GM21515 (cell line): Measurements from ENCODE around the gene GTF2F1.
"Not testable (repeated sequence)": the region's sequence is repeated elsewhere in the genome, so short reads cannot be mapped to it uniquely, and the experiment has no call there.

Experiments
- ATAC-seq: cut with Tn5 transposase; IDR thresholded peaks from one replicate; pipeline ENCODE4 v1.9.1; 2021; ENCODE audit not compliant: unreplicated experiment

GTF2F1 gene

DNA sequence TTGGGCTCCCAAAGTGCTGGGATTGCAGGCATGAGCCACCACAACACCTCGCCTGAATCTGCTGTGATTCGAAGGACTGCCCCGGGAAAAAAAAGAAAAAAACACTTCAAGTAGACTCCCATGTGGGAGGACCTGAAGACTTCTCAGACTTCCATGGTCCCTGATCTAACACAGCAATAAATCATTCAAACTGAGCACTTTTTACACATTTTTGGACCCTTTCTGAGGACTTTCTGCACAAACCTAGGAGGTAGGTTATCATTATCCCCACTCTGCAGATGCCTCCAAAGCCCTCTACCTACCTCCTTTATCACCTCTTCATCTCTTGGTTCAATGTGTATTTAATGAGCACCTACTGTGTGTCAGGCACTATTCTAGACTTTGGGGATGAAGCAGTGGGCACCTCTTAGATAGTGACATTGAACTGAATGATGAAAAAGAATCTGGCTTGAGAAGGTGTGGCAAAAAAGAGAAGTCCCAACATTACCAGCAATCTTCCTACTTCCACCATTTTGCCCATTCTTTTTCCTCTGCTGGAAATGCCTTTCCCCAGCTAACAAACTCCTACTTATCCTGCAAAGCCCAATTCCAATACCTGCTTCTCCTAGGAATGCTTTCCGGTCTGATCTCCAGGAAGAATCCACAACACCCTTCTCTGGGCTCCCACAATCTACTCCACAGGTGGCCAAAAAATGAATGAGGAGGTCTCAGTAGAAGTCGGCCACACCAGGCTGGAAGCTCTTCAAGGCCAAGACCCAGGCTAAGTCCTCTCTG lies 33.2 kb downstream of the GTF2F1 start:
- ATAC-seq: no peak

DNA sequence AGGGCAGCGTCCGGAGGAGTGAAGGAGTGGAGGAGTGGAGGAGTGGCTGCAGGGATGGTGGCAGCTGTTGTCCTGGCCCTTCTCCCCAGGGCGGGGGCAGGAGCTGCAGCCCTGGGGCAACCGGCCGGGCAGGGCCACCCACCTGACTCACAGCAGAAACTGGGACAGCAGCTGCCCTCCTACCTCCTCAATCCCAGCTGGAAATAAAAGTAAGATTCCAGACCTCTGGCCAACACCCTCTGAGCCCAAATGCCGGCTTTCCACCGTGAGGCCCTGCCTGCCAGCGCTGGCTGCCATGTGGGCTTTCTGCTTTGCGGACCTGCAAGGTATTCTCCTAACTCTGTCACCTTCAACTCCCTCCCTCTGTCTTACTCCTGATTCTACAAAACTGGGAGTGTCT lies 35.0 kb downstream of the GTF2F1 start:
- ATAC-seq: no peak

DNA sequence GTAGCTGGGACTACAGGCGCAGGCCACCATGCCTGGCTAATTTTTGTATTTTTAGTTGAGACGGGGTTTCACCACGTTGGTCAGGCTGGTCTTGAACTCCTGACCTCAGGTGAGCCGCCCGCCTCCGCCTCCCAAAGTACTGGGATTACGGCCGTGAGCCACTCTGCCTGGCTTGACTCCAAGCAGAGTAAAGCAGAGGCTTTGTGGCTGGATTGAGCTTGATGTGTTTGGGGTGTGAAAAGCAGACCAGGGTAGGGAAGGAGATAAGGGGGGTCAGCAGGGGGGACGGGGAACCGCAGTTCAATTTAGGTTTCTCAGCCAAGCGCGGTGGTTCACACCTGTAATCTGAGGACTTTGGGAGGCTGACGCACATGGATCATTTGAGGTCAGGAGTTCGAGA lies 35.8 kb downstream of the GTF2F1 start:
- ATAC-seq: no peak

DNA sequence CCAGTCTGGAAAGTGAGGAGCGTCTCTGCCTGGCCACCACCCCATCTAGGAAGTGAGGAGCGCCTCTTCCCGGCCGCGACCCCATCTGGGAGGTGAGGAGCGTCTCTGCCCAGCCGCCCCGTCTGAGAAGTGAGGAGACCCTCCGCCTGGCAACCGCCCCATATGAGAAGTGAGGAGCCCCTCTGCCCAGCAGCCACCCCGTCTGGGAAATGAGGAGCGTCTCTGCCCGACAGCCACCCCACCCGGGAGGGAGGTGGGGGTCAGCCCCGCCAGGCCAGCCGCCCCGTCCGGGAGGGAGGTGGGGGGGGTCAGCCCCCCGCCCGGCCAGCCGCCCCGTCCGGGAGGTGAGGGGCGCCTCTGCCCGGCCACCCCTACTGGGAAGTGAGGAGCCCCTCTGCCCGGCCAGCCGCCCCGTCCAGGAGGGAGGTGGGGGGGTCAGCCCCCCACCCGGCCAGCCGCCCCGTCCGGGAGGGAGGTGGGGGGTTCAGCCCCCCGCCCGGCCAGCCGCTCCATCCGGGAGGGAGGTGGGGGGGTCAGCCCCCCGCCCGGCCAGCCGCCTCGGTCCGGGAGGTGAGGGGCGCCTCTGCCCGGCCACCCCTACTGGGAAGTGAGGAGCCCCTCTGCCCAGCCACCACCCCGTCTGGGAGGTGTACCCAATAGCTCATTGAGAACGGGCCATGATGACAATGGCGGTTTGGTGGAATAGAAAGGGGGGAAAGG lies 37.5 kb downstream of the GTF2F1 start:
- not testable (repeated sequence) for ATAC-seq

DNA sequence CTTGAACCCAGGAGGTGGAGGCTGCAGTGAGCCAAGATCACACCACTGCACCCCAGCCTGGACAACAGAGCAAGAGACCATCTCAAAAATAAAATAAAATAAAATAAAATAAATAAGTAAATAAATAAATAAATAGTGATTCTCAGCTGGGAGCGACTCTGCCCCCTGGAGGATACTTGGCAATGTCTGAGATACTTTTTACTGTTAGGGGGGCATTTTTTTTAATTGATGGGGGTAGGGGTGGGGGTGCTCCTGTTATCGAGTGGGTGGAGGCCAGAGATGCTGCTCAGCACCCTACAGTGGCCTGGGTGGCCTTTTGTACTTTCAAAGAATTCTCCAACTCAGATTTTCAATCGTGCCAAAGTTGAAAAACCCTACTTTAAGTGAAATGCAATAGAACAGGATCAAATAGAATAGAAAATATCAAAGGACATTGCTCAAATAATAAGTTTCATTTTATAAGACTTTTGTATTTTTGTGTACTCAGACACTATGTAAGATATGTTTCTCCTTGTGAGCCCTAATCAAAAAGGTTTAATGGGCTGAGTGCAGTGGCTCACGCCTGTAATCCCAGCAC lies 38.8 kb downstream of the GTF2F1 start:
- ATAC-seq: no peak

DNA sequence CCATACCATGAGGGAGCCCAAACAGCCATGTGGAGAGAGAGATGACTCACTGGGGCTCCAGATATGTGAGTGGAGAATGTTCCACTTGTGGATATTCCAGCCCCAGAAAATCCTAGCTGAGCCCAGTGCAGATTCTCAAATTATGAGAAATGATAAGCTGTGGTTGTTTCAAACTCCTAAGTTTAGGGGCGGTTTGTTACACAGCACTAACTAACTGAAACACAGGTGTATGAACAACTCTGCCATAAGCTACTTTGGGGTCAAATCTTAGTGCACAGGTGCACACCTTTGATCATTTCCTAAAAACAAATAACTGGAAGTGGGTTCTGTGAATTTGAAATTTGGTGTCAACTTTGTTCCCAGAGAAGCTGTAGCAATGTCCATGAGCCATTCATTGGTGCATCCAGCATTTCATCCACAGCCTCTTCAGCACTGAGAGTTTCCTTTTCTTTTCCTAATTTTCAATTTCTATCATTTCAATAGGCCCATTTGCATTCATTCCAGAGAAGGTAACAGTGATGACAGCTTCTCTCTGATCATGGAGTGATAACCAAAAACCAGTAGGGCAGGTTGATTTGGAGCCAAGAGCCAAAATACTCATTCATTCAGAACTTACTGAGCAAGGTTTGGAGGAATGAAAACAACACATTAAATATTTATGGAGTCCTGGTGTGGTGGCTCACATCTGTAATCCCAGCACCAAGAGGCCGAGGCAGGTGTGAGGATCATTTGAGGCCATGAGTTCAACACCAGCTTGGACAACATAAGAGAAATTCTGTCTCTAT lies 40.4 kb downstream of the GTF2F1 start:
- no peak for ATAC-seq

DNA sequence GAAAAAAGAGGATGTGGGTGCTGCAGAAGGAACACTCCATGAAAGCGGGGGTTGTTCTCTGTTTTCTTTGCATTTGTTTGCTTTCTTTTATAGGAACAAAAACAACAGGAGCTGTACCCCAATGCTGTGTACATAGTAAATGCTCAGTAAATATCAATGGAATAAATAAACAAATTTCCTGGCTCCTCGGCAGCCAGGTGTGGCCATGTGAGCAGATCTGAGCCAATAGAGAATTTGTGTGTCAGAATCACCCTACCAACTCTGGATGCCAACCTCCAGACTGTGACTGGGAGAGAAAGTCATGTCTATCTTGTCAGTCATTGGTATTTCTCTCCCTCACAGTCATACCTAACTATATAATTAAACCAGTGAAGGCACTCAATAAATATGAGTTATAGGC lies 42.3 kb downstream of the GTF2F1 start:
- ATAC-seq: no peak

DNA sequence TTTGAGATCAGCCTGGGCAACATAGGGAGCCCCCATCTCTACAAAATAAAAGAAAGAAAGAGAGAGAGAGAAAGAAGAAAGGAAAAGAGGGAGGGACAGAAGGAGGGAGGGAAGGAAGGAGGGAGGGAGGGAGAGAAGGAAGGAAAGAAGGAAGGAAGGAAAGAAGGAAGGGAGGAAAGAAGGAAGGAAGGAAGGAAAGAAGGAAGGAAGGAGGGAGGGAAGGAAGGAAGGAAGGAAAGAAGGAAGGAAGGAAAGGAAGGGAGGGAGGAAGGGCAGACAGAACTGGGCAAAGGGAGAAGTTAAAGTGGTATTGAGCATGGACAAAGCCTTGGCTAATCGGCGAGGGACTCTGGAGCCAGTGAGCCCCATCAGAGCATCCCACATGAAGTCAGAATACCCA lies 43.7 kb downstream of the GTF2F1 start:
- ATAC-seq: not testable (repeated sequence)

DNA sequence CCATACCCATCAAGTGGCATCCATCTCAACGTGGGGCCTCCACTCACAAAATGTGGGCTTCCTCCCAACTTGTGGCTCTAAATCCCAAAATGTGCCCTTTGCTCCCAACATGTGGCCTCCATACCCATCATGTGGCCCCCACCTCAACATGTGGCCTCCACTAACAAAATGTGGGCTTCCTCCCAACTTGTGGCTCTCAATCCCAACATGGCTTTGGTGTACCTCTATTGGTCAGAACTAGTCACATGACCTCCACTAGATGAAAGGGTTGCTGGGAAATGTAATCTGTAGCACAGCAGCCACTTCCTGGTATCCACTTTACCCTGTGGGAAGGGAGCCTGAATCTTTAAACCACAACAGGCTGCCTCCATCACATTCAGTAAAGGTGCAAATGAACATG lies 49.5 kb downstream of the GTF2F1 start:
- ATAC-seq: no peak

DNA sequence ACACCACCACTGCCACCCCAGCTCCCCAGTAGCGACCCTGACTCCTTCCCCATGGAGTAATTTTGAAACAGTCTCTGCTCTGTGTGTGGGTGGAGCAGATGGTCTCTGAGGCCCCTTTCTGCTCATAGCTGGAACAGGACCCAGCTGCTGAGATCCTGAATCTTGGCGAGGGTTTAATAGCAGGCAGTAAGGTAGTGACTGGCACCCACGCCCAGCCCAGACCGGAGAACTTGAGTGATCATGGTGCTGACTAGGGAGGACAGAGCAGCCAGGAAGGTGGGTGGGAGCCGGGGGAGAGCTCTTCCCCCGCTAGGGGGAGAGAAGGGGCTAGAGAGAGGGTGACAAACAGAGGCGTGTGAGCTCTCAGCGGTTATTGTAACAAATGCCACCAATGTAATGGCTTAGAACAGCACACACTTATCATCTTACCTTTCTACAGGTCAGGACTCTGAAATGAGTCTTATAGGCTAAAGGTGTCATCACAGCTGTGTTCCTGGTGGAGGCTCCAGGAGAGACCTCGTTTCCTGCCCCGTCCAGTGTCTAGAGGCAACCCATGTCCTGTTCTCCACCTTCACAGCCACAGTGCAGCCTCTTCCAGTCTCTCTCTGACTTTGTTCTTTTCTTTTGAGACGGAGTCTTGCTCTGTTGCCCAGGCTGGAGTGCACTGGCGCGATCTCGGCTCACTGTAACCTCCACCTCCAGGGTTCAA lies 52.3 kb downstream of the GTF2F1 start:
- no peak for ATAC-seq

DNA sequence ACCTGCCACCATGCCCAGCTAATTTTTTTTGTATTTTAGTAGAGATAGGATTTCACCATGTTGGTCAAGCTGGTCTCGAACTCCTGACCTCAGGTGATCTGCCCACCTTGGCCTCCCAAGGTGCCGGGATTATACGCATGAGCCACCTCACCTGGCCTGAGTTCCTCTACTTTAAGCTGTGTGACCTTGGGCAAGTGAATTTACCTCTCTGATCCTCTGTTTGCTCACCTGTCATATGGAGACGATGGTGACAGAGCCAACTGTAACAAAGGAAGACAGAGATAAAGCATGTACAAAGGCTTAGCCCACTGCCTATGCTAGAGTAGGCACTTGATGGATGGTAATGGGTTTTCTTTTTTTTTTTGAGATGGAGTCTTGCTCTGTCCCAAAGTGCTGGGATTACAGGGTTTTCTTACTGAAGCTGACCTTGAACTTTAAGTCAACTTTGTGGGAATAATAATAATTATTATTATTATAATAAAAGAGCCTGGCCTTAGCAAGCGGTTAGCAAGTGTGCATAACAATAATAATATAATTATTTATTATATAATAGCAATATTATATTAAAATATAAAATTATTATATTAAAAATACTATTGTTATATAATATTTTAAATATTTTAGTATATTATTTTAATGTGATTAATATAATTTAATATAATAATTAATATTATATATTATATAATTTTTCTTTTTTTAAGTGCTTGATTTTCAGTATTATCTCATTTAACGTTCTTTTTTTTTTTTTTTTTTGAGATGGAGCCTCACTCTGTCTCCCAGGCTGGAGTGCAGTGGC lies 58.3 kb downstream of the GTF2F1 start:
- ATAC-seq: no peak

DNA sequence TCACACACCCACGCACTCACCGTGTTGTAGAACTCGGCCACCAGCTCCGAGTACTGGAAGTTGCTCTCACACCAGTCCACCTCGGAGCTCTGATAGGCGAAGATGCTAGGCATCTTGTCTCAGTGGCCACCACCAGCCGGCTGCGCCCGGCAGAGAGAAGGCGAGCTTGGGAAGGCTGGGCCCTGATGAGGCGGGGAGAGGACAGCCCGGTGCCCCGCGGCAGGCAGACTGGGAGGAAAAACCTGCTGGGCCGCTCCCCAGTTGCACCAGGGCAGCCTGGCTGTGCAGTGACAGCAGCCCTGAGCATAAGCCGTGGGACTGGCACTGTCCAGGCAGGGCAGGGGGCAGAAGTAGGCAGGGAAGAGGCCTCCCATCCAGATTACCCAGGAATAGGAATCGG lies 59.5 kb downstream of the GTF2F1 start, which contains the start of gene ACER1:
ACER1 (minus strand) TSS at position 174 of the 400 bp plus-strand sequence; CDS start at position 113, 61 bp downstream.
- ATAC-seq: no peak
